Kidney (tissue), 14 donors: ENCODE measurements around the gene GALNT7. TPM values are rescaled to one million over a fixed set of nuclear protein-coding genes. Genes with fewer than 3 reads are reported as not detected.

ENCODE experiments used
- DNase-seq, 5 donors: peaks; one replicate each; pipeline ENCODE4 v3.0.0-alpha.2; 2013 to 2020
- FAIRE-seq: peaks from 2 replicates; lab custom pipeline; 2012; peaks lifted over from hg19 to GRCh38; lab: Jason Lieb, UNC
- H3K27ac ChIP-seq, 2 donors: one replicate each; pipeline ENCODE4 v1.7.0; 2013; ENCODE audit warnings: low read depth in 2 of 2, low read length in 2 of 2, inconsistent platforms in 1 of 2
- H3K27me3 ChIP-seq: one replicate; pipeline ENCODE4 v1.7.1; 2013; ENCODE audit warnings: low read length, inconsistent platforms; ENCODE audit not compliant: control insufficient read depth, insufficient read depth
- H3K36me3 ChIP-seq, 3 donors: one replicate each; pipeline versions ENCODE4 v1.7.0 to v1.7.1; 2013; ENCODE audit warnings: low read length in 3 of 3, control low read depth in 1 of 3, inconsistent platforms in 1 of 3; ENCODE audit not compliant: insufficient read depth in 3 of 3, control insufficient read depth in 2 of 3
- H3K4me1 ChIP-seq, 3 donors: one replicate each; pipeline versions ENCODE4 v1.7.0 to v1.7.1; 2013; ENCODE audit warnings: low read length in 3 of 3, inconsistent platforms in 1 of 3, low read depth in 1 of 3; ENCODE audit not compliant: control insufficient read depth in 2 of 3, insufficient read depth in 2 of 3
- H3K4me3 ChIP-seq, 3 donors: one replicate each; pipeline versions ENCODE4 v1.7.0 to v1.8.1; 2013; ENCODE audit warnings: low read length in 3 of 3, control low read depth in 1 of 3, inconsistent platforms in 1 of 3
- H3K9ac ChIP-seq, 3 donors: one replicate each; pipeline versions ENCODE4 v1.7.0 to v1.7.1; 2013; ENCODE audit warnings: low read length in 3 of 3, control low read depth in 1 of 3, inconsistent platforms in 1 of 3
- H3K9me3 ChIP-seq, 3 donors: one replicate each; pipeline versions ENCODE4 v1.7.0 to v1.7.1; 2013; ENCODE audit warnings: low read length in 3 of 3, control low read depth in 1 of 3, inconsistent platforms in 1 of 3; ENCODE audit not compliant: control insufficient read depth in 2 of 3, insufficient read depth in 1 of 3
- intact Hi-C: fragments of 100-400 bp; cut with DNase I; formaldehyde crosslinking; loops from one replicate; pipeline ENCODE4 v1.11.1; 2022
- polyA plus RNA-seq: library from polyadenylated mRNA; stranded (reverse); fragments of 350-450 nt; fragmentation: Illumina TruSeq; extraction: RNeasy Lipid Tissue Mini Kit (QIAGEN cat#74804); gene quantifications from one replicate; pipeline ENCODE4 v1.2.3, GENCODE V29; 2014; ENCODE audit warnings: low read depth, low replicate concordance; ENCODE audit not compliant: insufficient read depth
- total RNA-seq: library from RNA; stranded (reverse); fragmentation: NEBNext Ultra II Directional; extraction: Animal tissue kit (Norgen Biotek cat#: 25700); gene quantifications from one replicate; pipeline ENCODE4 v1.2.1, GENCODE V29; 2021
- TF ChIP-seq, protein P1 (sequence below): IDR thresholded peaks from 3 replicates; pipeline ENCODE4 v1.5.1; 2012; ENCODE audit warnings: mild to moderate bottlenecking, moderate library complexity, borderline replicate concordance; ENCODE audit not compliant: insufficient read depth; ENCODE audit errors: extremely low read depth
- donor health status: control.
- donor health status: control.
- donor health status: control.
- donor health status: control.
- donor health status: control.
- donor health status: DM: yes; HTN: yes; CAD: no.
- donor health status: Normal renal cell carcinoma (clear cell type).

Gene GALNT7
- total and polyA plus RNA-seq, 2 donors from 2014 or later = 3.8 to 25.6 TPM

DNA sequence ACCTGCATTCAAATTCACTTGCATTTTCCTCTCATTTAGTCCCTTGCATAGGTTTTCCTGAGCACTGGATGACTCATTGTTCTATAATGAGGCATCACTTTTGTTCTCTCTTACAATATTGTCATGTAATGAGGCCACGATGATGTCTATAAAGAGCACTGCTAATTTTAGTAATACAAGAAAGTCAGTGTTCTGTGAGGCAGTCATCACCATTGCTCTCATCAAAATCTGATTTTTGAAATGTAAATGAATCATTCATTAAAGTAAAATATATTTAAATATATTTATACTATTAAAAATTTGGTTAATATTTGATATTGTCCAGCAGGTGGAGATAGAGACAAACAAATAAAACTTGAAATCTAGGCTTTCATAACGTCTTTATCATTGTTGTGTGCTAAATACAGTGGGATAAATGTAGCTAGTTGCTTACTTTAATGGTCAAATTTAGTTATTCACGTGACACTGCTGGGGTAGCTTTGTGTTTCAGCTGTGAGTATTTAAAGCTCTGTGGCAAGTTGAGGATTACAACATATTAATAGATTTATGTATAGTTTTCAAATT is 150.1 kb downstream of the GALNT7 start:
- H3K36me3 ChIP-seq = peaks cover 0 to 3% (median 0%) of the 10 kb centered on the region in 3 donors
- TF ChIP-seq, protein P1, sequence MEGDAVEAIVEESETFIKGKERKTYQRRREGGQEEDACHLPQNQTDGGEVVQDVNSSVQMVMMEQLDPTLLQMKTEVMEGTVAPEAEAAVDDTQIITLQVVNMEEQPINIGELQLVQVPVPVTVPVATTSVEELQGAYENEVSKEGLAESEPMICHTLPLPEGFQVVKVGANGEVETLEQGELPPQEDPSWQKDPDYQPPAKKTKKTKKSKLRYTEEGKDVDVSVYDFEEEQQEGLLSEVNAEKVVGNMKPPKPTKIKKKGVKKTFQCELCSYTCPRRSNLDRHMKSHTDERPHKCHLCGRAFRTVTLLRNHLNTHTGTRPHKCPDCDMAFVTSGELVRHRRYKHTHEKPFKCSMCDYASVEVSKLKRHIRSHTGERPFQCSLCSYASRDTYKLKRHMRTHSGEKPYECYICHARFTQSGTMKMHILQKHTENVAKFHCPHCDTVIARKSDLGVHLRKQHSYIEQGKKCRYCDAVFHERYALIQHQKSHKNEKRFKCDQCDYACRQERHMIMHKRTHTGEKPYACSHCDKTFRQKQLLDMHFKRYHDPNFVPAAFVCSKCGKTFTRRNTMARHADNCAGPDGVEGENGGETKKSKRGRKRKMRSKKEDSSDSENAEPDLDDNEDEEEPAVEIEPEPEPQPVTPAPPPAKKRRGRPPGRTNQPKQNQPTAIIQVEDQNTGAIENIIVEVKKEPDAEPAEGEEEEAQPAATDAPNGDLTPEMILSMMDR = no peak
- no peaks in the 10 kb centered on the region for H3K9me3 ChIP-seq
- DNase-seq (peak in 2 of 5 donors; percentile 14 to 57), FAIRE-seq (peak; percentile 50)
- no peaks in the 10 kb centered on the region for H3K27me3 ChIP-seq
- intact Hi-C loops = no loop called here
- no peak overlapping the region for H3K9ac ChIP-seq
- no peak overlapping the region for H3K4me3 ChIP-seq
- no peak overlapping the region for H3K27ac ChIP-seq
- H3K4me1 ChIP-seq = no peaks in the 10 kb centered on the region

DNA sequence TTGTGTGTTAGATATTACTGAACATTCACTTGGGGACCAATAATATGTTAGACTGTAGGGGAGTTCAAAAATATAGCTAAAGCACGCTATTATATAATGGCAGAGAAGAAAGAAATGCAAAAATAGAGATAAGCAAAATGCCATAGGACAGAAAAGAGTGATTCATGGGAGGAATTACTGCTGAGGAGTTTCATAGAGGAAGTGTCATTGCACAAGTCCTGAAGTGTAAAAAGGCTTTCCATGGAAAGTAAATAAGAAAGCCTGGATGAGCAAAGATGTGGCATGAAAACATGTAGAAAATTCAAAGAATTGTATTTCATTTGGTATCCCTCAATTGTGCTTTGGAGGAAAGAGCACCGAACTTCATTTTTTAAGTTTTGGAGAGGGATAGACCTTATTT is 151.1 kb downstream of the GALNT7 start:
- intact Hi-C loops = no loop called here
- TF ChIP-seq, protein P1 = no peak

DNA sequence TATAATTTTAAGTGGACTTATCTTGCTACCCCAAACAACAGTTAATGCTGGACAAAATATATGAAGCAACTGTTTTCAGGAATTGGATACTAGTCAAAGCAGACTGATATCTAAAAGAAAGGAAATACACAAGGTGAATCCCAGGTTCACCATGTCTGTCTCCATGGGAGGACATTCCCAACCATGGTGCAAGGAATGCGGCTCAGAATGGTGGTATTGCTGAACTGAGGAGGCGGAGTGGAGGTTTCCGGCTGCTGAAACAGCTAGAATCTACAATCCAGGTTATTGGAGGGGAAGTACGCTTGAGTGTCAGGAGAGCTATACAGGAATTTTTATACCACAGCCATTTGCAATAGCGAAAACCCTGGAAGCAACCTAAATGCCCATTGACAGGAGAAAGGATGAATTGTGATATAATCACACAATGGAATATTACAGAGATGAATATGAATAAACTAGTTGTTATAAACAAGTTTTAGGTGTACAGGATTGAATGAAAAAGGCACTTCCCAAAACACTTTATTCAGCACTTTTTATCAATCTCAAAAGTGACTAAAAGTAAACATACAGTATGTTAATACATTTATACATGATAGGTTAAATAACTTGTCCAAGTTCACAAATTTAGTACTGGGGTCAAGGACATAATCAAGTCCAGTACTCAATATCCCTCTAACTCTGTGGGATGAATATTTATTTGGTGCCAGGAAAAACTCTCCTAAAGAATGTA is 156.6 kb downstream of the GALNT7 start:
- Histone ChIP-seq H3K4me3 (no peak overlapping the region), H3K4me1 (no peaks in the 10 kb centered on the region), H3K9ac (no peak overlapping the region), H3K27ac (no peak overlapping the region), H3K27me3 (no peaks in the 10 kb centered on the region), H3K36me3 (peaks cover 0 to 16% (median 5%) of the 10 kb centered on the region in 3 donors), H3K9me3 (no peaks in the 10 kb centered on the region)
- no peak for FAIRE-seq
- TF ChIP-seq, protein P1 = no peak
- DNase-seq = no peak
- intact Hi-C loops = no loop called here

More for the DNA sequence above, 151.1 kb downstream of the GALNT7 start:
- peaks cover 0 to 3% (median 0%) of the 10 kb centered on the region in 3 donors for H3K36me3 ChIP-seq
- DNase-seq = no peak
- H3K27me3 ChIP-seq = no peaks in the 10 kb centered on the region
- H3K4me3 ChIP-seq = no peak overlapping the region
- H3K9me3 ChIP-seq = no peaks in the 10 kb centered on the region
- FAIRE-seq = no peak
- H3K27ac ChIP-seq = no peak overlapping the region
- H3K9ac ChIP-seq = no peak overlapping the region
- no peaks in the 10 kb centered on the region for H3K4me1 ChIP-seq
